Measurements from ENCODE around the gene LMLN. TPM values are rescaled to one million over a fixed set of nuclear protein-coding genes. Genes with fewer than 3 reads are reported as not detected.

The LMLN gene
- polyA plus RNA-seq, 1 of the 3 experiments (the other 2 are of a cell fraction): 7.4 TPM

DNA sequence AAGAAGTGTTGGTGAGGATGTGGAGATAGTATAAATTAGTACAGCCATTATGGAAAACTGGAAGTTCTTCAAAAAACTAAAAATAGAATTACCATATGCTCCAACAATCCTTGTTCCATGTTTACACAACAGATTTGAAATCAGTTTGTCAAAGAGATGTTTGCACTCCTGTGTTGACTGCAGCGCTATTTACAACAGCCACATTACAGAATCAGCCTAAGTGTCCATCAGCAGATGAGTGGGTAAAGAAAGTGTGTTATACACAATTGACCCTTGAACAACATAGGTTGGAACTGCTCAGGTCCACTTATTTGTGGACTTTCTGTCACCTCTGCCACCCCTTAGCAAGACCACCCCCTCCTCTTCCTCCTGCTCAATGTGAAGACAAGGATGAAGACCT, 34.7 kb downstream of the LMLN start:
- H3K9me3 ChIP-seq: no peaks in the 10 kb centered on the region
- H2AFZ ChIP-seq (ENCODE audit: low read depth): no peak overlapping the region
- ChIA-PET POLR2A (no interaction called here), CTCF (no interaction called here)
- no peak overlapping the region for H3K4me2 ChIP-seq
- no peaks in the 10 kb centered on the region for H3K4me1 ChIP-seq (ENCODE audit: control insufficient read depth in 1 of 2, insufficient read depth in 2 of 2, low read depth in 1 of 2, low read length in 1 of 2)
- no peak overlapping the region for H3K4me3 ChIP-seq (ENCODE audit: low read depth in 2 of 2, low read length in 1 of 2)
- no peaks in the 10 kb centered on the region for H3F3A ChIP-seq (replicated peaks; ENCODE audit: insufficient read depth)
- H3K9me2 ChIP-seq: 0 out of 2 replicates have a peak, but pooled peaks cover 4% of the 10 kb centered on the region
- no peaks in the 10 kb centered on the region for H3K79me2 ChIP-seq (ENCODE audit: insufficient read depth)
- no peaks in the 10 kb centered on the region for H4K20me1 ChIP-seq (ENCODE audit: insufficient read depth)
- 87% methylated on average over 1 of the region's 1 CpG for WGBS (ENCODE audit: low lambda C conversion rate)
- DNase-seq: no peak
- no peak for TF ChIP-seq POLR2AphosphoS5 (IDR thresholded peaks at IDR 0.05; ENCODE audit: low read depth, low read length)
- H3K9ac ChIP-seq: no peak overlapping the region
- H3K27ac ChIP-seq (ENCODE audit: low read depth in 2 of 2, low read length in 1 of 2): no peak overlapping the region
- peaks cover 0 to 16% of the 10 kb centered on the region in 2 experiments for H3K36me3 ChIP-seq (replicated peaks in 1 of 2; ENCODE audit: control insufficient read depth in 1 of 2, insufficient read depth in 2 of 2, low read length in 1 of 2)
- H3K27me3 ChIP-seq (ENCODE audit: insufficient read depth): no peaks in the 10 kb centered on the region

DNA sequence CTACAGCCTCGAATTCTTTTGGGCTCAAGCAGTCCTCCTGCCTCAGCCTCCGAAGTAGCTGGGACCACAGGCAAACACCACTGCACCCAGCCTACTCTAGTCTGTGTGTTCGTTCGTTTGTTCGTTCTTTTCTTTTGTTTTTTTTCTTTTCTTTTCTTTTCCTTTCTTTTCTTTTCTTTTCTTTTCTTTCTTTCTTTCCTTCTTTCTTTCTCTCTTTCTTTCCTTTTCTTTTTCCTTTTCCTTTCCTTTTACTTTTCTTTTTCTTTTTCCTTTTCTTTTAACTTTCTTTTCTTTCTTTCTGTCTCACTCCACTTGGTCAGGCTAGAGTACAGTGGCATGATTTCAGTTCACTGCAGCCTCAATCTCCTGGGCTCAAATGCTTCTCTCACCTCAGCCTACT, 36.8 kb downstream of the LMLN start:
- Histone ChIP-seq H3K4me2 (no peak overlapping the region), H3K9me2 (0 out of 2 replicates have a peak, but pooled peaks cover 4% of the 10 kb centered on the region), H3K27ac (ENCODE audit: low read depth in 2 of 2, low read length in 1 of 2) (no peak overlapping the region), H3K79me2 (ENCODE audit: insufficient read depth) (no peaks in the 10 kb centered on the region), H3K9ac (no peak overlapping the region), H3F3A (replicated peaks; ENCODE audit: insufficient read depth) (no peaks in the 10 kb centered on the region), H4K20me1 (ENCODE audit: insufficient read depth) (no peaks in the 10 kb centered on the region), H3K4me1 (ENCODE audit: control insufficient read depth in 1 of 2, insufficient read depth in 2 of 2, low read depth in 1 of 2, low read length in 1 of 2) (no peaks in the 10 kb centered on the region), H3K27me3 (ENCODE audit: insufficient read depth) (no peaks in the 10 kb centered on the region), H3K9me3 (no peaks in the 10 kb centered on the region), H2AFZ (ENCODE audit: low read depth) (no peak overlapping the region), H3K36me3 (replicated peaks in 1 of 2; ENCODE audit: control insufficient read depth in 1 of 2, insufficient read depth in 2 of 2, low read length in 1 of 2) (peaks cover 0 to 13% of the 10 kb centered on the region in 2 experiments), H3K4me3 (ENCODE audit: low read depth in 2 of 2, low read length in 1 of 2) (no peak overlapping the region)
- 83% methylated on average over 5 of the region's 5 CpGs for WGBS (ENCODE audit: low lambda C conversion rate)
- no peak for DNase-seq
- CTCF ChIA-PET: no interaction called here
- TF ChIP-seq, protein P1, sequence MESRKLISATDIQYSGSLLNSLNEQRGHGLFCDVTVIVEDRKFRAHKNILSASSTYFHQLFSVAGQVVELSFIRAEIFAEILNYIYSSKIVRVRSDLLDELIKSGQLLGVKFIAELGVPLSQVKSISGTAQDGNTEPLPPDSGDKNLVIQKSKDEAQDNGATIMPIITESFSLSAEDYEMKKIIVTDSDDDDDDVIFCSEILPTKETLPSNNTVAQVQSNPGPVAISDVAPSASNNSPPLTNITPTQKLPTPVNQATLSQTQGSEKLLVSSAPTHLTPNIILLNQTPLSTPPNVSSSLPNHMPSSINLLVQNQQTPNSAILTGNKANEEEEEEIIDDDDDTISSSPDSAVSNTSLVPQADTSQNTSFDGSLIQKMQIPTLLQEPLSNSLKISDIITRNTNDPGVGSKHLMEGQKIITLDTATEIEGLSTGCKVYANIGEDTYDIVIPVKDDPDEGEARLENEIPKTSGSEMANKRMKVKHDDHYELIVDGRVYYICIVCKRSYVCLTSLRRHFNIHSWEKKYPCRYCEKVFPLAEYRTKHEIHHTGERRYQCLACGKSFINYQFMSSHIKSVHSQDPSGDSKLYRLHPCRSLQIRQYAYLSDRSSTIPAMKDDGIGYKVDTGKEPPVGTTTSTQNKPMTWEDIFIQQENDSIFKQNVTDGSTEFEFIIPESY (IDR thresholded peaks at IDR 0.05; ENCODE audit: borderline replicate concordance, low read depth): no peak
- no peak for TF ChIP-seq TAF1 (IDR thresholded peaks at IDR 0.05; ENCODE audit: borderline replicate concordance, low read depth, low read length)
- no peak for TF ChIP-seq MXI1 (IDR thresholded peaks at IDR 0.05; ENCODE audit: low read depth, low read length)
- POLR2A ChIA-PET: no interaction called here

DNA sequence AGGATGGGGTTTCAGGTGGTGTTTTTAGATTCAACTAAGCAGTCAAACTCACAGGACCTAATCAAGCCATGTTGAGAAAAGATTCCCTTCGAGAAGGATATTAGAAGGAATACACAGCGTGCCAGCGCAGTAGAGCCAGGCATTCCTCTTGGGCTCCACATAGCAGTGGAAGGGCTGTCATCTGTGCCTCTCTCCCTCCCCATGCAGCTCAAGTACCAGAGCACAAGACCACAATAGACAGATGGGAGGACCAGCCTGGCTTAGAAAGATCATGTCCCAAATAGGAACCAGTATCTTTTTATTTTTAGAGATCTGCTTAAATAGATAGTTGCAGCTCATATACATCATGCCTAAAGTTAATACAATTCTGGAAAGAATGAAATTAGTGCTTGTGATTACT, 37.9 kb downstream of the LMLN start:
- POLR2A ChIA-PET: no interaction called here
- Histone ChIP-seq H3F3A (replicated peaks; ENCODE audit: insufficient read depth) (no peaks in the 10 kb centered on the region), H3K9me2 (0 out of 2 replicates have a peak, but pooled peaks cover 4% of the 10 kb centered on the region), H3K4me3 (ENCODE audit: low read depth in 2 of 2, low read length in 1 of 2) (no peak overlapping the region), H3K9me3 (no peaks in the 10 kb centered on the region), H3K79me2 (ENCODE audit: insufficient read depth) (no peaks in the 10 kb centered on the region), H3K4me1 (ENCODE audit: control insufficient read depth in 1 of 2, insufficient read depth in 2 of 2, low read depth in 1 of 2, low read length in 1 of 2) (no peaks in the 10 kb centered on the region), H4K20me1 (ENCODE audit: insufficient read depth) (no peaks in the 10 kb centered on the region), H2AFZ (ENCODE audit: low read depth) (no peak overlapping the region), H3K27me3 (ENCODE audit: insufficient read depth) (no peaks in the 10 kb centered on the region), H3K36me3 (replicated peaks in 1 of 2; ENCODE audit: control insufficient read depth in 1 of 2, insufficient read depth in 2 of 2, low read length in 1 of 2) (peaks cover 0 to 5% of the 10 kb centered on the region in 2 experiments), H3K9ac (no peak overlapping the region), H3K27ac (ENCODE audit: low read depth in 2 of 2, low read length in 1 of 2) (no peak overlapping the region), H3K4me2 (no peak overlapping the region)
- CTCF ChIA-PET: no interaction called here
- no peak for DNase-seq
- WGBS (ENCODE audit: low lambda C conversion rate): 98% methylated on average over 3 of the region's 3 CpGs
- TF ChIP-seq FOSL2 (IDR thresholded peaks at IDR 0.05; ENCODE audit: borderline replicate concordance, low read depth) (no peak), SIN3A (IDR thresholded peaks at IDR 0.05; ENCODE audit: borderline replicate concordance, low read depth, low read length) (no peak), TCF12 (IDR thresholded peaks at IDR 0.05) (no peak), GATA2 (CRISPR knock-in tag; IDR thresholded peaks at IDR 0.05) (no peak), FOXM1 (IDR thresholded peaks at IDR 0.05; ENCODE audit: low read depth) (no peak), TAF1 (IDR thresholded peaks at IDR 0.05; ENCODE audit: borderline replicate concordance, low read depth, low read length) (no peak), NRF1 (IDR thresholded peaks at IDR 0.05; ENCODE audit: low read depth, low read length) (no peak)
- TF ChIP-seq, protein P1 (IDR thresholded peaks at IDR 0.05; ENCODE audit: borderline replicate concordance, low read depth): no peak
- TF ChIP-seq, protein P2, sequence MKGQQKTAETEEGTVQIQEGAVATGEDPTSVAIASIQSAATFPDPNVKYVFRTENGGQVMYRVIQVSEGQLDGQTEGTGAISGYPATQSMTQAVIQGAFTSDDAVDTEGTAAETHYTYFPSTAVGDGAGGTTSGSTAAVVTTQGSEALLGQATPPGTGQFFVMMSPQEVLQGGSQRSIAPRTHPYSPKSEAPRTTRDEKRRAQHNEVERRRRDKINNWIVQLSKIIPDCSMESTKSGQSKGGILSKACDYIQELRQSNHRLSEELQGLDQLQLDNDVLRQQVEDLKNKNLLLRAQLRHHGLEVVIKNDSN (IDR thresholded peaks at IDR 0.05; ENCODE audit: borderline replicate concordance, low read depth): no peak

All from SK-N-SH (cell line).